ENCODE data around the gene SLC25A24.
"Not testable (repeated sequence)": the region's sequence is repeated elsewhere in the genome, so short reads cannot be mapped to it uniquely, and the experiment has no call there.

The SLC25A24 gene

GRCh38 chr1:108194051-108194450 is 6.1 kb downstream of the SLC25A24 start:
- no peak for DNase-seq

- no peak for DNase-seq
Observed at GRCh38 chr1:108193333-108193732, 6.8 kb downstream of the SLC25A24 start.

DNA sequence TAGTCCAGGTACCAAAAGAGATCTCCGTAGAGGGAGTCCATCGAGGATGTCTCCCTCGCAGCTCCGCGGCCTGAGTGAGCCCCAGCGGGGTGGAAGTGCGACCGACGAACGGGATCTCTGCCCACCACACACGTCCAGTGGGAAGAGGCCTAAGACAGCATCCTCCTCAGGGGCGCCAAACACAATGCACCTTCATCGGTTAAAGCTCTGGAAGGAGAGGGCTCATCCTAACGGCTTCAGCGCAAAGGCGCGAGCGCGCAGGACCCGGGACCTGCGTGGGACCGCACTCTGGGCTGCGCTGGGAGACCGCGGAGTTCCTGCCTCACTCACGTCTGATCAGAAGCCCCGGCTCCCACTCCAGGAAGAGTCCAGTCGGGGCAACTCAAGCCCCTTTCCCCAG is 7.6 kb downstream of the SLC25A24 start:
- DNase-seq = no peak

DNA sequence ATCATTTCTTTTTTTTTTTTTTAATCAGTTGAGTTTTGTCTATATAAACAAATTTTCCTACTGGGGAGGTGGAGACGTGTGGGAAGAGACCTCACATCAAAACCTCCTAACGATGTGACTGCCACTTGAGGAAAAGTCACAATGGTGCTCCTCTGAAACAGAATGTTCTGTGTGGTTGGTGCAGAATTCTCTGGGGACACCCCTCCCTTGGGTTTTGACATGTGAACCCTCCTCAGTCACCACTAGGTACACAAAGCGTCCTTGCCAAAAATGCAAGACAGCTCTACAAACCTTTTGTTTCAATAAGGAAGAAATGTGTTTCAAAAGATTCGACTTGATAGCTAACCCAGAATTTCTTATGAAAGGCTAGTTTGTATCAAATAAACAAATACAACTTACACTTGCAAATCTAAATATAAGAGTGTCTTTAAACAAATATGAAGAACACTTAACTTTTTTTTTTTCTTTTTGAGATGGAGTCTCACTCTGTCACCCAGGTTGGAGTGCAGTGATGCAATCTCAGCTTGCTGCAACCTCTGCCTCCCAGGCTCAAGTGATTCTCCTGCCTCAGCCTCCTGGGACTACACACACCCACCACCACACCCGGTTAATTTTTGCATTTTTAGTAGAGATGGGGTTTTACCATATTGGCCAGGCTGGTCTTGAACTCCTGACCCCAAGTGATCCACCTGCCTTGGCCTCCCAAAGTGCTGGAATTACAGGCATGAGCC is 9.3 kb downstream of the SLC25A24 start:
- no peak for DNase-seq

GRCh38 chr1:108190001-108190634 is 10.0 kb downstream of the SLC25A24 start:
- DNase-seq = no peak

- DNase-seq = no peak
Observed at GRCh38 chr1:108188801-108189200, 11.3 kb downstream of the SLC25A24 start.

GRCh38 chr1:108182959-108183700 is 17.0 kb downstream of the SLC25A24 start:
- DNase-seq = no peak

DNA sequence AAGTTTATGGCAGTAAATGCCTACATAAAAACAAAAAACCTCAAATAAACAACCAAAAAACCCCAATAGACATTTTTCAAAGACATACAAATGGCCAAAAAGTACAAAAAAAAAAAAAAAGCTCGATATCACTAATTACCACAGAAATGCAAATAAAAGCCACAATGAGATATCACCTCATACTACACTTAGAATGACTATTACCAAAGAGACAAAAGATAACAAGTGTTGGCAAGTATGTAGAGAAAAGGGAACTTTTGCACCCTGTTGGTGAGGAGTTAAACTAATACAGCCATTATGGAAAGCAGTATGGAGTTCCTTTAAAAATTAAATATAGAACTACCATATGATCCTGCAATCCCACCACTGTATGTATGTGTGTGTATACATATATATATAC is 21.1 kb downstream of the SLC25A24 start:
- no peak for DNase-seq

- not testable (repeated sequence) for DNase-seq
Observed at GRCh38 chr1:108162409-108162808, 37.7 kb downstream of the SLC25A24 start.

DNA sequence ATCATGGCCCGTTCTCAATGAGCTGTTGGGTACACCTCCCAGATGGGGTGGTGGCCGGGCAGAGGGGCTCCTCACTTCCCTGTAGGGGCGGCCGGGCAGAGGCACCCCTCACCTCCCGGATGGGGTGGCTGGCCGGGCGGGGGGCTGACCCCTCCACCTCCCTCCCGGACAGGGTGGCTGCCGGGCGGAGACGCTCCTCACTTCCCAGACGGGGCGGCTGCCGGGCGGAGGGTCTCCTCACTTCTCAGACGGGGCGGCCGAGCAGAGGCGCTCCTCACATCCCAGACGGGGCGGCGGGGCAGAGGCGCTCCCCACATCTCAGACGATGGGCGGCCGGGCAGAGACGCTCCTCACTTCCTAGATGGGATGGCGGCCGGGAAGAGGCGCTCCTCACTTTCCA is 40.2 kb downstream of the SLC25A24 start:
- not testable (repeated sequence) for DNase-seq

DNA sequence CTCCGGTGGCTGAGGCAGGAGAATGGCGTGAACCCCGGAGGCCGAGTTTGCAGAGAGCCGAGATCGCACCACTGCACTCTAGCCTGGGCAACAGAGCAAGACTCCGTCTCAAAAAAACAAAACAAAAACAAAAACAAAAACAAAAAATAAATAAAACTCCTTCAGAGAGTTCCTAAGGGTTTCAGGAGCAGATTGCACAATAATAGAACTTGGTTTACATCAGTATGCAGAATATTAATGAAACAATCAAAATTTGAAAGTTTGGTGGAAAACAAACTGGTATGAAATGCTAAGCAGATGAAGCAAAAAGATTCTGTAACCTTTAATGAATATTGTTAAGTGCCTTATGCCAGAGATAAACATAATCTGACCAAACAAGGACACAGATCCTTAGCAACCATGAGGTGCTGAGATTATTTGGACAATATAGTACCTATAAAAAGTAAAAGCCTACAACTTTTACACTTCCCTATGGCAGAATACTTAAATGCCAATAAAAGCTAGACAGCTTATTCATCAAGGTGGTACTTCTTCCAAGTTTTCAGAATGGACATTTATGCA is 41.2 kb downstream of the SLC25A24 start:
- DNase-seq = no peak

- DNase-seq = no peak
Observed at GRCh38 chr1:108154314-108154713, 45.8 kb downstream of the SLC25A24 start.

DNA sequence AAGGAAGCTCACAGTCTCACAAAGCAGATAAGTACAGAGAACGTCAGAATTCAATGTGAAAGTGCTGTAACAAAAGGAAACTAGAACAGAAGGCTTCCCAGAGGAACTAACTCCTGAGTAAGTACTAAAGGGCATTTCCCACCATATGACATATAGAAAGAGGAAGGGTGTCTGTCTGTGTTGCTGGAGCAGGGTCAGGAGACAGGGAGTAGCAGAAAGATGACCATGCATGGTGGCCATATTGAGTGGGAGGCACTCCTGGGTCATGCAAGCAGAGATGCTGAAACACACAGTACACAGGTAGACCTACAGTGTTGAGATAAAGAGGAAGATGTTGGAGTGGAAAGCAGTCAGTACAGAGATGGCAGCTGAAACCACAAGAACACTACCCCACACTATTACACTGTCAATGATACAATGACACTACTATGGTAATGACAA is 47.3 kb downstream of the SLC25A24 start:
- no peak for DNase-seq

DNA sequence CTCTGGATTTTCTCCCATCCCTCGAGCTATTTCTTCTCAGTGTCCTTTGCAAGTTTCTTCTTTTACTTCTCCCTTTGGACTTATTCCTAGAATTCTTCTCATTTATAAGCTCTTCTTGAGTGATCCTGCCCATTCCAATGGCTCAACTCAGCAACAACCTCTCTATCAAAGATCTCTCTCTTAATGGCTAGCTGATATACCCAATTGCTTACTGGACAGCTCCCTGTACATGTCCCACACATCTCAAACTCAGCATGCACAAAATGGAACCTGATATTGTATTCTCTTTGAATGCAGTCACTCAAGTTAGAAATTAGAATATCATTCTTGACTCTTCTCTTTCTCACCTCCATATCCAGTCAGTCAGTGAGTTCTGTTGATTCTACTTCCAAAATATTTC is 48.6 kb downstream of the SLC25A24 start:
- DNase-seq = no peak

GRCh38 chr1:108149796-108150467 is 50.2 kb downstream of the SLC25A24 start:
- DNase-seq = no peak

GRCh38 chr1:108144569-108144968 is 55.6 kb downstream of the SLC25A24 start:
- DNase-seq = not testable (repeated sequence)

DNA sequence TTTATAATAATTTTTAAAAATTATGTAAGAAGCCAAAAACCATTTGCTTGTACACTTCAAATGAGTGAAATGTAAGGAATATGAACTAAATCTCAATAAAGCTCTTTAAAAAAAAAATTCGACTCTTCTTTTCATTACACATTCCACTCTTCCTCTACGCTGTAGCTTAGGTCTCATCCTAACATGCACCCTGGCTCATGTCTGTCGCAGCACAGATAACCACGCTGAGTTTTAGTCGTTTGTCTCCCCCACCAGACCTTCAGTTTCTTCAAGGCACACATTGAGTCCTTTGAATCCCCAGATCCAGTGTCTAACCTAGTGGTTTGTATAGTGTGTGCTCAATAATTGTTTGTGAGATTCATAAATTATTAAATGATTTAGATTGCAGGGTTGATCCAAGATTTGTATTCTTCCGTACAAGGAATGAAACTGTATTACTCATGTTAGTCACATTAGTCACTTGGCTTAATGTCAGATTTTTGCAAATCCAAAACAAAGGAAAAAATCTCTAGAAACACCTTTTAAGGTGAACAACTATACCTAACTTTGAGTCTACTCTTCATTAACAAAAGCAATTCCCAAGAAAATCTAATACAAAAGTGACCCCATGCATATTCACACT is 57.3 kb downstream of the SLC25A24 start:
- DNase-seq = no peak

- no peak for DNase-seq
Observed at GRCh38 chr1:108142258-108142657, 57.9 kb downstream of the SLC25A24 start.

- DNase-seq = no peak
Observed at GRCh38 chr1:108141621-108142020, 58.5 kb downstream of the SLC25A24 start.

- DNase-seq = no peak
Observed at GRCh38 chr1:108140936-108141335, 59.2 kb downstream of the SLC25A24 start.

GRCh38 chr1:108140177-108140576 is 60.0 kb downstream of the SLC25A24 start:
- no peak for DNase-seq

DNA sequence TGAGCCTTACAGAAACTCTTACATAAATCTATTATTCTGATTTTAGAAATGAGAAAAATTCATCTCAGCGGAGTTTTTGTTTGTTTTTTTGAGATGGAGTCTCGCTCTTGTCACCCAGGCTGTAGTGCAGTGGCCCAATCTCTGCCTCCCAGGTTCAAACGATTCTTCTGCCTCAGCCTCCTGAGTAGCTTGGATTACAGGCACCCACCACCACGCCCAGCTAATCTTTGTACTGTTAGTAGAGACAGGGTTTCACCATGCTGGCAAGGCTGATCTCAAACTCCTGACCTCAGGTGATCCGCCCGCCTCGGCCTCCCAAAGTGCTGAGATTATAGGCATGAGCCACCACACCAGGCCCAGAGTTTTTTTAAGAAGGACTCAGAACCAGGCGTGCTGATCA is 60.6 kb downstream of the SLC25A24 start:
- DNase-seq = not testable (repeated sequence)

Data from GOT3 (cell line).